Stimulated activated CD8-positive, alpha-beta memory T cell treated with anti-CD3 and anti-CD28 coated beads, Interleukin-4, amount 100 ng/mL, for 48 hours (primary cell): ENCODE results near the gene SPATA1.

Source experiments
- DNase-seq: peaks from one replicate; pipeline ENCODE4 v3.0.0-alpha.2; 2020

SPATA1 gene

GRCh38 chr1:84597011-84597410, 90.8 kb downstream of the SPATA1 start:
- no peak for DNase-seq

GRCh38 chr1:84598418-84598817, 92.2 kb downstream of the SPATA1 start:
- DNase-seq: no peak

- DNase-seq: no peak
These were observed 92.9 kb downstream of the SPATA1 start for GRCh38 chr1:84598846-84599741.

- DNase-seq: no peak
These were observed 94.6 kb downstream of the SPATA1 start for GRCh38 chr1:84600796-84601195.

- DNase-seq: no peak
These were observed 97.0 kb downstream of the SPATA1 start for GRCh38 chr1:84603223-84603622.

- DNase-seq: no peak
These were observed 98.0 kb downstream of the SPATA1 start for GRCh38 chr1:84603941-84604830.

GRCh38 chr1:84605157-84605556, 99.0 kb downstream of the SPATA1 start:
- no peak for DNase-seq

GRCh38 chr1:84606977-84607376, 100.8 kb downstream of the SPATA1 start:
- DNase-seq: no peak

GRCh38 chr1:84611091-84611490, 104.9 kb downstream of the SPATA1 start:
- DNase-seq: no peak

- DNase-seq: no peak
These were observed 105.6 kb downstream of the SPATA1 start for GRCh38 chr1:84611796-84612195.

- no peak for DNase-seq
These were observed 106.8 kb downstream of the SPATA1 start for GRCh38 chr1:84613026-84613425.

GRCh38 chr1:84613887-84614286, 107.7 kb downstream of the SPATA1 start:
- no peak for DNase-seq

- DNase-seq: no peak
These were observed 109.6 kb downstream of the SPATA1 start for GRCh38 chr1:84615790-84616189.
